Sigmoid colon (tissue), 4 donors: ENCODE results near the gene B3GNT5.

Experiments used
- CTCF ChIP-seq, 4 experiments: fragments of 450-650 bp in 3 of 4; fragments of 200-600 bp in 1 of 4; IDR thresholded peaks; one replicate each; pipeline ENCODE4 v1.5.1; 2016 to 2019; ENCODE audit warnings: antibody characterized with exemption in 4 of 4, mild to moderate bottlenecking in 3 of 4, moderate library complexity in 2 of 4
- POLR2A ChIP-seq, 2 donors: fragments of 450-650 bp; IDR thresholded peaks; one replicate each; pipeline ENCODE4 v1.6.1; 2016; ENCODE audit warnings: antibody characterized with exemption in 2 of 2, mild to moderate bottlenecking in 2 of 2, moderate library complexity in 2 of 2
- POLR2AphosphoS5 ChIP-seq, 4 donors: sonication (generic); formaldehyde crosslinking; IDR thresholded peaks; one replicate each; pipeline ENCODE4 v1.6.1; 2017; ENCODE audit warnings: antibody characterized with exemption in 4 of 4

- no peak for TF ChIP-seq CTCF (IDR thresholded peaks at IDR 0.05)
- no peak for TF ChIP-seq POLR2A (IDR thresholded peaks at IDR 0.05)
- TF ChIP-seq POLR2AphosphoS5 (IDR thresholded peaks at IDR 0.05) = no peak
Measured at GRCh38 chr3:183229178-183229577, 23.9 kb upstream of the B3GNT5 start.
